ENCODE measurements around the gene RNF212B.
"Not testable (repeated sequence)": the region's sequence is repeated elsewhere in the genome, so short reads cannot be mapped to it uniquely, and the experiment has no call there.

RNF212B gene

GRCh38 chr14:23228812-23229211 is 8.9 kb upstream of the RNF212B start:
- H4K20me1 ChIP-seq (ENCODE audit: control insufficient read depth, insufficient read depth, low read depth, low read length): no peaks in the 10 kb centered on the region
- H3K9me3 ChIP-seq (ENCODE audit: control insufficient read depth, insufficient read depth, low read length): no peaks in the 10 kb centered on the region
- no peak overlapping the region for H3K27ac ChIP-seq (ENCODE audit: low read depth, low read length)
- no peaks in the 10 kb centered on the region for H3K27me3 ChIP-seq (ENCODE audit: control insufficient read depth, low read length)
- H3K79me2 ChIP-seq (ENCODE audit: control insufficient read depth, low read length): no peaks in the 10 kb centered on the region
- TF ChIP-seq CTCF (IDR thresholded peaks at IDR 0.05; ENCODE audit: low read depth, low read length, poor library complexity, severe bottlenecking) (no peak), EZH2phosphoT487 (IDR thresholded peaks at IDR 0.05; ENCODE audit: borderline replicate concordance, low read length) (no peak)
- H3K9me2 ChIP-seq (replicated peaks; ENCODE audit: control insufficient read depth, low read length): no peaks in the 10 kb centered on the region
- peaks cover 7% of the 10 kb centered on the region for H3K4me1 ChIP-seq (ENCODE audit: control insufficient read depth, low read length)
- no peaks in the 10 kb centered on the region for H3F3A ChIP-seq (ENCODE audit: control insufficient read depth, insufficient read depth)
- H3K4me2 ChIP-seq (ENCODE audit: low read length): no peak overlapping the region
- no peak overlapping the region for H3K4me3 ChIP-seq (ENCODE audit: low read length)
- no peaks in the 10 kb centered on the region for H3K36me3 ChIP-seq (ENCODE audit: control insufficient read depth, low read length)

- not testable (repeated sequence) for H3F3A ChIP-seq (ENCODE audit: control insufficient read depth, insufficient read depth); H3K9me3 ChIP-seq (ENCODE audit: control insufficient read depth, insufficient read depth, low read length); H3K9me2 ChIP-seq (replicated peaks; ENCODE audit: control insufficient read depth, low read length); H3K27me3 ChIP-seq (ENCODE audit: control insufficient read depth, low read length); H3K4me2 ChIP-seq (ENCODE audit: low read length); H3K36me3 ChIP-seq (ENCODE audit: control insufficient read depth, low read length); H3K79me2 ChIP-seq (ENCODE audit: control insufficient read depth, low read length); H3K4me3 ChIP-seq (ENCODE audit: low read length); H3K4me1 ChIP-seq (ENCODE audit: control insufficient read depth, low read length); H3K27ac ChIP-seq (ENCODE audit: low read depth, low read length); H4K20me1 ChIP-seq (ENCODE audit: control insufficient read depth, insufficient read depth, low read depth, low read length)
Measured at GRCh38 chr14:23232241-23232808, 5.4 kb upstream of the RNF212B start.

GRCh38 chr14:23240661-23241060 is 2.9 kb downstream of the RNF212B start:
- Histone ChIP-seq H3K4me3 (ENCODE audit: low read length) (no peak overlapping the region), H3K9me3 (ENCODE audit: control insufficient read depth, insufficient read depth, low read length) (no peaks in the 10 kb centered on the region), H3F3A (ENCODE audit: control insufficient read depth, insufficient read depth) (no peaks in the 10 kb centered on the region), H4K20me1 (ENCODE audit: control insufficient read depth, insufficient read depth, low read depth, low read length) (no peaks in the 10 kb centered on the region), H3K4me2 (ENCODE audit: low read length) (no peak overlapping the region), H3K27me3 (ENCODE audit: control insufficient read depth, low read length) (peaks cover 8% of the 10 kb centered on the region; the same call in 1 of the 2 replicates), H3K4me1 (ENCODE audit: control insufficient read depth, low read length) (0 out of 2 replicates have a peak, but pooled peaks cover 3% of the 10 kb centered on the region), H3K27ac (ENCODE audit: low read depth, low read length) (no peak overlapping the region), H3K36me3 (ENCODE audit: control insufficient read depth, low read length) (no peaks in the 10 kb centered on the region), H3K79me2 (ENCODE audit: control insufficient read depth, low read length) (no peaks in the 10 kb centered on the region), H3K9me2 (replicated peaks; ENCODE audit: control insufficient read depth, low read length) (no peaks in the 10 kb centered on the region)
- no peak for TF ChIP-seq EZH2phosphoT487 (IDR thresholded peaks at IDR 0.05; ENCODE audit: borderline replicate concordance, low read length)

- H3K9me2 ChIP-seq (replicated peaks; ENCODE audit: control insufficient read depth, low read length); H3K4me3 ChIP-seq (ENCODE audit: low read length); H4K20me1 ChIP-seq (ENCODE audit: control insufficient read depth, insufficient read depth, low read depth, low read length); H3K4me2 ChIP-seq (ENCODE audit: low read length); H3K27me3 ChIP-seq (ENCODE audit: control insufficient read depth, low read length); H3K79me2 ChIP-seq (ENCODE audit: control insufficient read depth, low read length); H3K9me3 ChIP-seq (ENCODE audit: control insufficient read depth, insufficient read depth, low read length); H3K4me1 ChIP-seq (ENCODE audit: control insufficient read depth, low read length); H3K27ac ChIP-seq (ENCODE audit: low read depth, low read length); H3K36me3 ChIP-seq (ENCODE audit: control insufficient read depth, low read length); H3F3A ChIP-seq (ENCODE audit: control insufficient read depth, insufficient read depth): not testable (repeated sequence)
Measured at GRCh38 chr14:23241061-23241715, 3.5 kb downstream of the RNF212B start.

GRCh38 chr14:23242076-23242475 is 4.3 kb downstream of the RNF212B start:
- H4K20me1 ChIP-seq (ENCODE audit: control insufficient read depth, insufficient read depth, low read depth, low read length): no peaks in the 10 kb centered on the region
- H3K79me2 ChIP-seq (ENCODE audit: control insufficient read depth, low read length): no peaks in the 10 kb centered on the region
- no peaks in the 10 kb centered on the region for H3K9me2 ChIP-seq (replicated peaks; ENCODE audit: control insufficient read depth, low read length)
- H3K4me1 ChIP-seq (ENCODE audit: control insufficient read depth, low read length): 0 out of 2 replicates have a peak, but pooled peaks cover 3% of the 10 kb centered on the region
- peaks cover 8% of the 10 kb centered on the region; the same call in 1 of the 2 replicates for H3K27me3 ChIP-seq (ENCODE audit: control insufficient read depth, low read length)
- H3K27ac ChIP-seq (ENCODE audit: low read depth, low read length): no peak overlapping the region
- H3F3A ChIP-seq (ENCODE audit: control insufficient read depth, insufficient read depth): no peaks in the 10 kb centered on the region
- no peak overlapping the region for H3K4me2 ChIP-seq (ENCODE audit: low read length)
- H3K9me3 ChIP-seq (ENCODE audit: control insufficient read depth, insufficient read depth, low read length): no peaks in the 10 kb centered on the region
- TF ChIP-seq CTCF (IDR thresholded peaks at IDR 0.05; ENCODE audit: low read depth, low read length, poor library complexity, severe bottlenecking) (no peak), EZH2phosphoT487 (IDR thresholded peaks at IDR 0.05; ENCODE audit: borderline replicate concordance, low read length) (no peak)
- no peak overlapping the region for H3K4me3 ChIP-seq (ENCODE audit: low read length)
- H3K36me3 ChIP-seq (ENCODE audit: control insufficient read depth, low read length): no peaks in the 10 kb centered on the region

Data from DOHH2 (cell line).